ENCODE results near the gene ACSF2.

The ACSF2 gene

GRCh38 chr17:50511058-50511457 lies 85.0 kb downstream of the ACSF2 start:
- no peak overlapping the region for H3K4me3 ChIP-seq (ENCODE audit: low read length)
- no peak for TF ChIP-seq ZNF274 (IDR thresholded peaks at IDR 0.05; ENCODE audit: low read depth, low read length)

- no peak overlapping the region for H3K4me3 ChIP-seq (ENCODE audit: low read length)
Measured at GRCh38 chr17:50513495-50513894, 87.5 kb downstream of the ACSF2 start.

DNA sequence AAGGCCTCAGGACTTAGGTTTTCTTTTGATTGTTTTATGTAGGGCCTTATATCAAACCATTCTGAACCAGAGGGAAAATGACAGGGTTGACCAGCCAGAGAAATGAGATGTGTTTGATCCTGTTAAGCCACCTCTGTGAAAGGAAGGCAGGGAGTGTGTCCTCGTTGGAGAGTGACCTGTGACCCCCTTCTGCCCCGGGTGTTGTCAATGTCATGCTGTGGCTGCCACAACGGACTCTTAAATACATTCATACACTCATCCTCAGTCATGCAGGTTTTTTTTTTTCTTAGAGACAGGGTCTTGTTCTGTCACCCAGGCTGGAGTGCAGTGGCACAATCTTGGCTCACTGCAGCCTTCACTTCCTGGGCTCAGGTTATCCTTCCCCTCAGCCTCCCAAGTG lies 88.4 kb downstream of the ACSF2 start:
- TF ChIP-seq ZNF274 (IDR thresholded peaks at IDR 0.05; ENCODE audit: low read depth, low read length), result no peak
- no peak overlapping the region for H3K4me3 ChIP-seq (ENCODE audit: low read length)

More at GRCh38 chr17:50513495-50513894, 87.5 kb downstream of the ACSF2 start:
- TF ChIP-seq ZNF274 (IDR thresholded peaks at IDR 0.05; ENCODE audit: low read depth, low read length), result no peak

DNA sequence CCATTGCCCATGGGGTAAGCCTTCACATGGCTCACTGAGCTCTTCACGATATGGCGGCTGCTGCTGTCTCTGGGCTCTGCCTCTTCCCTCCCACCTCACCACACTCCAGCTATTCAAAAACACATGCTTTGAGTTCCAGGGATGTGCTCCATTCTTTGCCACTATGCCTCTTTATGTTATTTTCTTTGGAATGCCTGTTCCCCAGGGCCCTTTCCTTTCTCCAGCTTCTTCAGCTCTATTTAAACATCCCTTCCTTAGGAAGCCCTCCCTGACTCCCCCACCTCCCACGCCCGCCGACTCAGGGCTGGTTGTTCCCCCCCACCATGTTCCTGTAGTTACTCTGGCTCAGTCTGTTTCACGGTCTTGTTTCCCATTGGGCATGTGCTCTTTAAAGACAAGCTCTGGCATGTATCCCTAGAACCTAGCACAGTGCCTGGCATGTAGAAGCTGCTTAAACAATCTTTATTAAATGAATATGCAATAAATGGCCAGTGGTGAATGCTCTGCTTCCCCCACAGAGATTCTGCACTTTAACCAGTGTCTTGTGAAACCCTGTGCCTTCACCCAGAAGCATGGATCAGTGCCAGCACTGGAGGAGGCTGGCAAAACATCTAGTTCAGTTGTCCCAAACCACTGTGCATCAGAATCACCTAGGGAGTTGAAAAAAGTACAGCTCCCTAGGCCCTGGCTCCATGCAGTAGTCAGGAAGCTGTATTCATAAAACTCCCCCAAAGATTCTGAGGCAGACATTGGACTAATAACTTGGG lies 89.1 kb downstream of the ACSF2 start:
- no peak overlapping the region for H3K4me3 ChIP-seq (ENCODE audit: low read length)
- no peak for TF ChIP-seq ZNF274 (IDR thresholded peaks at IDR 0.05; ENCODE audit: low read depth, low read length)

DNA sequence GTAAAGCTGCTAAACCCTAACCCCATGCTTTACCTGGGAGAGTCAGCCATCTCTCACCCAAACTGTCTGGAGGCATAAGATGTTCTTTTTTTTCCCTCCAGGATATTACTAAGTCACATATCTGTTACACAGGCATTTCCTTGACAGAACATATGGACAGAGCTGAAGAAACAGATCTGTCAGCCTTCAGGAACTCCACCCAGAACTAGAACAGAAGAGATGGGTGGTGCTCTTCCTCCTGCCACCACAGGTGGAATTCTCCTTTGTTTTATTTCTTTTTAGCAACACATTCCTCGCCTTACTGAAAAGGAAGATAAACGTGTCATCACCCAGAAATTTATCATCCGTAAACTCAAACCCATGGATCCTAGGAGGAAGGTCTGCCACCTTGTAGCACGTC lies 91.0 kb downstream of the ACSF2 start:
- H3K4me3 ChIP-seq (ENCODE audit: low read length), result no peak overlapping the region
- no peak for TF ChIP-seq ZNF274 (IDR thresholded peaks at IDR 0.05; ENCODE audit: low read depth, low read length)

- TF ChIP-seq ZNF274 (IDR thresholded peaks at IDR 0.05; ENCODE audit: low read depth, low read length), result no peak
- H3K4me3 ChIP-seq (ENCODE audit: low read length), result no peak overlapping the region
Measured at GRCh38 chr17:50517504-50518383, 91.7 kb downstream of the ACSF2 start.

- H3K4me3 ChIP-seq (ENCODE audit: low read length), result no peak overlapping the region
- no peak for TF ChIP-seq ZNF274 (IDR thresholded peaks at IDR 0.05; ENCODE audit: low read depth, low read length)
Measured at GRCh38 chr17:50518384-50519023, 92.5 kb downstream of the ACSF2 start.

DNA sequence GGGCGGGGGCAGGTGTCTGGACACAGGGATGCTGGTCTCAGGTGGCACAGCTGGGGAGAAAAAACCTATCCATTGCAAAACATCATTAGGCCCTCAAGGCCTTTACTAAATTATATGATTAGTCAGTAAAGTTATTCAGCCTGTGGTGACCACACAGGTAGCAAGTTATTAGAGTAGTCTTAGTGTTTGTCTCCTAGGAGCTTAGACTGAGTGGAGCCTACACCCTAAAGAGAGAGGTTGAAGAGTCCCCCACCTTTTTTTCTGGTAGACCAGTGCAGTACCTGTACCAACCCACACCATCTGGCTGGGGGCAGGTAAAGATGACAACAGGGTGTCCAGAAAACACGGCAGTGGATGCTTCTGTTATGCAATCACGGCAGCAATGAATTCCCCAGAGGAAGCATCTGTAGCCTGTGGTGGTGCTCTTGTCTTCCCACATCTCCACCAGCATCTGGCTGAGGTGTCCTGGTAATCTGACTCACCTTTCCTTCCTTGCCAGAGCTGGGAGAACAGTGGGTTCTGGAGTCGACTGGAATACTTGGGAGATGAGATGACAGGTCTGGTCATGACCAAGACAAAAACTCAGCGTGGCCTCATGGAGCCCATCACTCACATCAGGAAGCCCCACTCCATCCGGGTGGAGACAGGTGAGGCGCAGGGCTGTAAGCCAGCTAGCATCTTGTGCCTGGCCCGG lies 93.3 kb downstream of the ACSF2 start:
- no peak overlapping the region for H3K4me3 ChIP-seq (ENCODE audit: low read length)
- TF ChIP-seq ZNF274 (IDR thresholded peaks at IDR 0.05; ENCODE audit: low read depth, low read length), result no peak

GRCh38 chr17:50520483-50520882 lies 94.5 kb downstream of the ACSF2 start:
- TF ChIP-seq ZNF274 (IDR thresholded peaks at IDR 0.05; ENCODE audit: low read depth, low read length), result no peak
- H3K4me3 ChIP-seq (ENCODE audit: low read length), result no peak overlapping the region

DNA sequence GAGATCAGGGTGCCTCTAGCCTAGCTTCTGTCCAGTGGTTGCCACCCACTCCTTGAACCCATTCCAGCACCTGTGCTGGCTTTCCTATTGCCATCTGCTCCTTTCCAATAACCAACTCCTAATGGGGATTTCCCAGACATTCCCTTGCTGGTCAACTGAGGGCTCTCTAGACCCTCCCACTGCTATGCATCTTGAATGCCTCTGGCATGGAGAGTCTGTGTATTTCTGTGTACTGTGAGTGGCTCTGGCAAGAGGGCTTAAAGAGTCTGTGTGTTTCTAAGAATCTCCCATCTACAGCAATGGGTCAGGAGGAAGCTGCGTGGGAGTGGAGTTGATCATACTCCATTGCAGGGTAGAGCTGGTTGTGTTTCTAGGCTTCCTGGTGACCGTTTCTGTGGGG lies 95.5 kb downstream of the ACSF2 start:
- no peak for TF ChIP-seq ZNF274 (IDR thresholded peaks at IDR 0.05; ENCODE audit: low read depth, low read length)
- H3K4me3 ChIP-seq (ENCODE audit: low read length), result no peak overlapping the region

DNA sequence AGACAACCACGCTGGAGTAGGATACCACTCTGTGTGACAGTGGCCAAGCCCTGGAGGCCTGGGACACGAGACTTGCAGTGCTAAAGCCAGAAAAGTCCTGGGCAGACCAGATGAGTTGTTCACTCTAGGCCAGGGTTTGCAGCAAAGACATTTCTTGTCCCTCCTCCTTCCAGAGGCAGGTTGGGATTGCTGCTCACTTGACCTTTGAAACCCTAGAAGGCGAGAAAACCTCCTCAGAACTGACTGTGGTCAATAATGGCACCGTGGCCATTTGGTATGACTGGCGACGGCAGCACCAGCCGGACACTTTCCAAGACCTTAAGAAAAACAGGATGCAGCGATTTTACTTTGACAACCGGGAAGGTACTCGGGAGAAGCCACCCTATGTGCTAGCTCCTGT lies 96.7 kb downstream of the ACSF2 start:
- H3K4me3 ChIP-seq (ENCODE audit: low read length), result no peak overlapping the region
- no peak for TF ChIP-seq ZNF274 (IDR thresholded peaks at IDR 0.05; ENCODE audit: low read depth, low read length)

DNA sequence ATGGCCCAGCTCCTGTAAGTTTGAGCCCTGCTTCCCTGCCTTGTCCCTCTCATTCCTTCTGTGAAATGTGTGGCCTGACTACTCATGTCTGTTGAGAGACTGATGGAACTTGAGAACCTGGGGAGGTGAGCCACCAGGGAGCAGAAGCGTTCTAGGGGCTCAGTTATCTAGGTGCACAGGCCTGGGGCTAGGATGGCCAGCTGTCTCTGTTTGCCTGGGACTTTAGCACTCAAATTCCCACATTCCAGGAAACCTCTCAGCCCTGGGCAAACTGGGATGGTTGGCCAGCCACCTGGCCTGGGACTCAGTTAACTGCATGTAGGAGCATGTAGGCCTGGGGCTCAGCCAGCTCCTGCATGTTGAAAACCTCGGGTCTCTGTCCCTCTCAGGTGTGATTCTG lies 97.2 kb downstream of the ACSF2 start:
- no peak overlapping the region for H3K4me3 ChIP-seq (ENCODE audit: low read length)
- no peak for TF ChIP-seq ZNF274 (IDR thresholded peaks at IDR 0.05; ENCODE audit: low read depth, low read length)

Measured in GM08714 (cell line).